Measurements from ENCODE around the gene CENPI. TPM values are rescaled to one million over a fixed set of nuclear protein-coding genes. Genes with fewer than 3 reads are reported as not detected.
A peak's percentile ranks its signal among the peaks of the same experiment; 100 is the strongest.

Gene CENPI, protein sequence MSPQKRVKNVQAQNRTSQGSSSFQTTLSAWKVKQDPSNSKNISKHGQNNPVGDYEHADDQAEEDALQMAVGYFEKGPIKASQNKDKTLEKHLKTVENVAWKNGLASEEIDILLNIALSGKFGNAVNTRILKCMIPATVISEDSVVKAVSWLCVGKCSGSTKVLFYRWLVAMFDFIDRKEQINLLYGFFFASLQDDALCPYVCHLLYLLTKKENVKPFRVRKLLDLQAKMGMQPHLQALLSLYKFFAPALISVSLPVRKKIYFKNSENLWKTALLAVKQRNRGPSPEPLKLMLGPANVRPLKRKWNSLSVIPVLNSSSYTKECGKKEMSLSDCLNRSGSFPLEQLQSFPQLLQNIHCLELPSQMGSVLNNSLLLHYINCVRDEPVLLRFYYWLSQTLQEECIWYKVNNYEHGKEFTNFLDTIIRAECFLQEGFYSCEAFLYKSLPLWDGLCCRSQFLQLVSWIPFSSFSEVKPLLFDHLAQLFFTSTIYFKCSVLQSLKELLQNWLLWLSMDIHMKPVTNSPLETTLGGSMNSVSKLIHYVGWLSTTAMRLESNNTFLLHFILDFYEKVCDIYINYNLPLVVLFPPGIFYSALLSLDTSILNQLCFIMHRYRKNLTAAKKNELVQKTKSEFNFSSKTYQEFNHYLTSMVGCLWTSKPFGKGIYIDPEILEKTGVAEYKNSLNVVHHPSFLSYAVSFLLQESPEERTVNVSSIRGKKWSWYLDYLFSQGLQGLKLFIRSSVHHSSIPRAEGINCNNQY
- total RNA-seq (2021; ENCODE audit: unreplicated experiment) (15.3 TPM), Bru-seq, nascent RNA (percentile 61 among the genes with signal in this experiment), BruChase-seq, experiment 1, labeled RNA remaining after a 6-hour chase (percentile 47 among the genes with signal in this experiment), BruChase-seq, experiment 2, labeled RNA remaining after a 2-hour chase (percentile 63 among the genes with signal in this experiment)
- 6.3 and 8.5 TPM in 2 replicates for polyA plus RNA-seq (2012)
- long read RNA-seq, partial matches to known transcripts: 4 of 11 reads
- long read RNA-seq, other reads (novel, unspliced or antisense): 7 of 11 reads

DNA sequence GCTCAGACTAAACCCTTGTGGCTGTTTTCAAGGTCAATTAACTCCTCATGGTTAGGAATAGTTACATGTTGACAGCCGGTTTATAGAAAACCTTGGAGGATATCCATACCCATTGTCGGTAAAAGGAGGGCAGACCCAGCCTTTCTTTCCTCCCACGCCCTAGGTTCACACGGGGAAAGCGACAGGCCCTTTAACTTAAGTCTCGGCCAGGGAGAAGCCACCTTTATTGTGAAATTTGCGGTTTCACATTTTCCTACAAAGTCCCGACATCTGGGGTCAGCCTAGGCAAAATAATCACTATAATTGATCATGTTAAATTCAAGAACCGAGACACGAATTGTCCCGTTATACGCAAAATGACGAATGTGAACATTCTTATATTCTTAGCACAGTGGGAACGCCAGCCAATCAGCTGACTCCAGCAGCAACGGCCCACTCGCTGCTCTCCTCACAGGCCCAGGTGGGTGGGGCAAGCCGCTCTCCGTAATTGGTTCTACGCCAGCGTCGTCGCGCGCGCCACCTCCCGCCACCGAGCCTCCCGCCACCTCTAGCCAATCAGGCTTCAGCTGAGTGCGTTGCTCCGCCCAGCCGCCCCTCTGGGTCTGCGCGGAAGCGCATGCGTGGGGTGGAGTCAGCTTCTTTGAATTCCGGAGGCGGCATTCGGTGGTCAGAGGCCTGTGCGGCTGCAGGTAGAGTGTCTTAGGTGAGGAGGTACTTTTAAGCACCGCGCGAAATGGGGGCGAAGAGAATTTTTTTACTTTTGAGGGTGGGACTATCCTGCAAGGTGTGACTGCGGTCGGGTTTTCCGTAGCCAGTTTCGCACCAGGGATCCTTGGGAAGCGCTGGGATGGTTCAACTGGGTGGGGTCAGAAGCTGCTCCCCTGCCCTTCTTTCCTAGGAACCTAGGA, at the start of gene CENPI:
CENPI (plus strand) TSS at position 659 of the 908 bp plus-strand sequence. CDS start 2,867 bp downstream, outside the sequence.
- peak within 1 kb of the TSS; percentile 61 to 74 for H3K4me3 ChIP-seq (replicated peaks in 1 of 2; ENCODE audit: low read depth in 1 of 2, low read length in 2 of 2)
- no peaks in the 10 kb centered on the region for H3K27me3 ChIP-seq (ENCODE audit: insufficient read depth, low read length)
- H3K36me3 ChIP-seq (ENCODE audit: control insufficient read depth in 1 of 2, insufficient read depth in 2 of 2, low read length in 2 of 2): peaks cover 0 to 6% of the 10 kb centered on the region in 2 experiments; a peak in 3 of 4 replicates
- H3K4me2 ChIP-seq (ENCODE audit: low read length): peak within 1 kb of the TSS; percentile 81
- intact Hi-C loops (cut with micrococcal nuclease): no loop called here
- no peaks in the 10 kb centered on the region for H4K20me1 ChIP-seq (ENCODE audit: insufficient read depth)
- H3K9me2 ChIP-seq (ENCODE audit: insufficient read depth): no peaks in the 10 kb centered on the region
- H3K9ac ChIP-seq (ENCODE audit: low read length): peak within 1 kb of the TSS; percentile 70
- H3K9me3 ChIP-seq (ENCODE audit: control insufficient read depth in 1 of 2, insufficient read depth in 1 of 2, low read depth in 1 of 2, low read length in 2 of 2): no peaks in the 10 kb centered on the region
- ChIA-PET RAD21 (ENCODE audit: low non-redundant PET in 1 of 2, low total read pairs in 2 of 2, uncharacterized antibody in 2 of 2, unreplicated experiment in 2 of 2) (no interaction called here), CTCF (no interaction called here), POLR2A (interaction anchor here (0.8 kb wide), 1 partner anchor 169 kb away, joined by 3 read pairs; the partner anchor contains the start of gene XKRX)
- ATAC-seq: peak; percentile 98
- DNase-seq (ENCODE audit: low read depth, low spot score): peak; percentile 81
- H3K79me2 ChIP-seq (ENCODE audit: insufficient read depth, low read length): peaks cover 17% of the 10 kb centered on the region
- peak within 1 kb of the TSS; percentile 10; the same call in 1 of the 2 replicates for H3K27ac ChIP-seq (ENCODE audit: low read depth, low read length)
- no TSS peak for BruUV-seq (replicated peaks)
- H2AFZ ChIP-seq (ENCODE audit: low read depth, low read length, poor library complexity, severe bottlenecking): peak within 1 kb of the TSS; percentile 90
- TF ChIP-seq EGR1 (IDR thresholded peaks at IDR 0.05; ENCODE audit: low read depth): 0 out of 2 replicates have a peak, but pooled peaks have one; percentile 35
- TF ChIP-seq EZH2phosphoT487 (IDR thresholded peaks at IDR 0.05; ENCODE audit: borderline replicate concordance): no peak
- peak; percentile 74 for TF ChIP-seq POLR2AphosphoS5 (IDR thresholded peaks at IDR 0.05; ENCODE audit: low read depth, low read length)
- 0 out of 2 replicates have a peak, but pooled peaks have one; percentile 18 for TF ChIP-seq ZFX (IDR thresholded peaks at IDR 0.05)
- no peak for TF ChIP-seq RAD21 (IDR thresholded peaks at IDR 0.05; ENCODE audit: low read depth)
- TF ChIP-seq SIN3A (IDR thresholded peaks at IDR 0.05; ENCODE audit: low read depth): peak; percentile 46; the same call in 1 of the 2 replicates
- no peak for TF ChIP-seq CBX3 (IDR thresholded peaks at IDR 0.05; ENCODE audit: low read depth)
- TF ChIP-seq SP1 (IDR thresholded peaks at IDR 0.05; ENCODE audit: low read depth): peak; percentile 80
- TF ChIP-seq, protein P1, sequence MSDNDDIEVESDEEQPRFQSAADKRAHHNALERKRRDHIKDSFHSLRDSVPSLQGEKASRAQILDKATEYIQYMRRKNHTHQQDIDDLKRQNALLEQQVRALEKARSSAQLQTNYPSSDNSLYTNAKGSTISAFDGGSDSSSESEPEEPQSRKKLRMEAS (IDR thresholded peaks at IDR 0.05): peak; percentile 72
- peak; percentile 13 for TF ChIP-seq TCF7L2 (IDR thresholded peaks at IDR 0.05; ENCODE audit: borderline replicate concordance, extremely low read depth, insufficient read depth, insufficient read length)
- TF ChIP-seq CEBPB (IDR thresholded peaks at IDR 0.05; ENCODE audit: low read depth): no peak
- peaks cover 2 to 12% of the 10 kb centered on the region in 2 experiments; a peak in 2 of 4 replicates for H3K4me1 ChIP-seq (ENCODE audit: control insufficient read depth in 1 of 2, insufficient read depth in 2 of 2, low read length in 2 of 2)

Measured in HCT116 (cell line).